Testis (tissue), 2 donors: ENCODE data around the gene HINT2.

Source experiments
- POLR2A ChIP-seq: fragments of 450-650 bp; IDR thresholded peaks from one replicate; pipeline ENCODE4 v1.6.1; 2017; ENCODE audit warnings: antibody characterized with exemption, mild to moderate bottlenecking, moderate library complexity
- TF ChIP-seq, protein P1 (sequence below), 3 experiments: fragments of 450-650 bp in 2 of 3; fragments of 200-600 bp in 1 of 3; sonication (generic) in 1 of 3; IDR thresholded peaks; one replicate each; pipeline ENCODE4 v1.5.1; 2016 to 2019; ENCODE audit warnings: antibody characterized with exemption in 3 of 3, mild to moderate bottlenecking in 2 of 3, moderate library complexity in 1 of 3

DNA sequence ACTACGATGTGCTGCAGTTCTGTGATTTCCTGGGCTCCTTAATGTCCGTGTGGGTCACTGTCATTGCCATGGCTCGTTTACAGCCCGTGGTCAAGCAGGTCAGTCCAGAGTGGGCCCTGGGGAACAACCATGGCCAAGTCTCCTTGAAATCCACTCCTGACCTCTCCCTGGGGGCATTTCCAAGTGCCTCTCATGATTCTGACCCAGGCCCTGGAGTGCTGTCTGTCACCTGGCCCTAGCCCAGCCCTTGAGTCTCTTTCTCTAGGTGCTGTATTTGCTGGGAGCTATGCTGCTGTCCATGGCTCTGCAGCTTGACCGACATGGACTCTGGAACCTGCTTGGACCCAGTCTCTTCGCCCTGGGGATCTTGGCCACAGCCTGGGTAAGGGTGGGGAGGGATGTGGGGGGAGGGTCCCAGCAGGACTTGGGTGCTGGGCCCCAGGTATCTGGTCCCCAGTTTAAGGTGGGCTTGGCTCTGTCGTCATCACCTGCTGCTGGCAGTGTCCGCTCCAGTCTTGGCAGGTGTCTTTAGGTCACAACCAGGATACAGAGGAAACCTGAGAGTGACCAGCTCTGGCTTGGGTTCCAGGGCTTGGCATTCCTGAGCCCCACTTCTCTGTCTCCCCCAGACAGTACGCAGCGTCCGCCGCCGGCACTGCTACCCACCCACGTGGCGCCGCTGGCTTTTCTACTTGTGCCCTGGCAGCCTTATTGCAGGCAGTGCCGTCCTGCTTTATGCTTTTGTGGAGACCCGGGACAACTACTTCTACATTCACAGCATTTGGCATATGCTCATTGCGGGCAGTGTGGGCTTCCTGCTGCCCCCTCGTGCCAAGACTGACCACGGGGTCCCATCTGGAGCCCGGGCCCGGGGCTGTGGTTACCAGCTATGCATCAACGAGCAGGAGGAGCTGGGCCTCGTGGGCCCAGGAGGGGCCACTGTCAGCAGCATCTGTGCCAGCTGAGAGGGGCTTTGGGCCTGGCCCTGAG, 38.3 kb upstream of the HINT2 start:
- TF ChIP-seq, protein P1, sequence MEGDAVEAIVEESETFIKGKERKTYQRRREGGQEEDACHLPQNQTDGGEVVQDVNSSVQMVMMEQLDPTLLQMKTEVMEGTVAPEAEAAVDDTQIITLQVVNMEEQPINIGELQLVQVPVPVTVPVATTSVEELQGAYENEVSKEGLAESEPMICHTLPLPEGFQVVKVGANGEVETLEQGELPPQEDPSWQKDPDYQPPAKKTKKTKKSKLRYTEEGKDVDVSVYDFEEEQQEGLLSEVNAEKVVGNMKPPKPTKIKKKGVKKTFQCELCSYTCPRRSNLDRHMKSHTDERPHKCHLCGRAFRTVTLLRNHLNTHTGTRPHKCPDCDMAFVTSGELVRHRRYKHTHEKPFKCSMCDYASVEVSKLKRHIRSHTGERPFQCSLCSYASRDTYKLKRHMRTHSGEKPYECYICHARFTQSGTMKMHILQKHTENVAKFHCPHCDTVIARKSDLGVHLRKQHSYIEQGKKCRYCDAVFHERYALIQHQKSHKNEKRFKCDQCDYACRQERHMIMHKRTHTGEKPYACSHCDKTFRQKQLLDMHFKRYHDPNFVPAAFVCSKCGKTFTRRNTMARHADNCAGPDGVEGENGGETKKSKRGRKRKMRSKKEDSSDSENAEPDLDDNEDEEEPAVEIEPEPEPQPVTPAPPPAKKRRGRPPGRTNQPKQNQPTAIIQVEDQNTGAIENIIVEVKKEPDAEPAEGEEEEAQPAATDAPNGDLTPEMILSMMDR (IDR thresholded peaks at IDR 0.05) = no peak
- no peak for TF ChIP-seq POLR2A
